GM11168 (cell line): Measurements from ENCODE around the gene MRPL40.

ENCODE experiments used
- in situ Hi-C: fragments of 300-500 bp; cut with MboI; formaldehyde crosslinking; loops from one replicate; pipeline ENCODE4 v1.12.0; 2022; ENCODE audit warnings: low sequenced_read_pairs; ENCODE audit not compliant: unreplicated experiment

MRPL40 gene

GRCh38 chr22:19406281-19406811 lies 26.0 kb upstream of the MRPL40 start:
- in situ Hi-C loops = no loop called here

GRCh38 chr22:19406846-19407245 lies 25.5 kb upstream of the MRPL40 start:
- in situ Hi-C loops = no loop called here

DNA sequence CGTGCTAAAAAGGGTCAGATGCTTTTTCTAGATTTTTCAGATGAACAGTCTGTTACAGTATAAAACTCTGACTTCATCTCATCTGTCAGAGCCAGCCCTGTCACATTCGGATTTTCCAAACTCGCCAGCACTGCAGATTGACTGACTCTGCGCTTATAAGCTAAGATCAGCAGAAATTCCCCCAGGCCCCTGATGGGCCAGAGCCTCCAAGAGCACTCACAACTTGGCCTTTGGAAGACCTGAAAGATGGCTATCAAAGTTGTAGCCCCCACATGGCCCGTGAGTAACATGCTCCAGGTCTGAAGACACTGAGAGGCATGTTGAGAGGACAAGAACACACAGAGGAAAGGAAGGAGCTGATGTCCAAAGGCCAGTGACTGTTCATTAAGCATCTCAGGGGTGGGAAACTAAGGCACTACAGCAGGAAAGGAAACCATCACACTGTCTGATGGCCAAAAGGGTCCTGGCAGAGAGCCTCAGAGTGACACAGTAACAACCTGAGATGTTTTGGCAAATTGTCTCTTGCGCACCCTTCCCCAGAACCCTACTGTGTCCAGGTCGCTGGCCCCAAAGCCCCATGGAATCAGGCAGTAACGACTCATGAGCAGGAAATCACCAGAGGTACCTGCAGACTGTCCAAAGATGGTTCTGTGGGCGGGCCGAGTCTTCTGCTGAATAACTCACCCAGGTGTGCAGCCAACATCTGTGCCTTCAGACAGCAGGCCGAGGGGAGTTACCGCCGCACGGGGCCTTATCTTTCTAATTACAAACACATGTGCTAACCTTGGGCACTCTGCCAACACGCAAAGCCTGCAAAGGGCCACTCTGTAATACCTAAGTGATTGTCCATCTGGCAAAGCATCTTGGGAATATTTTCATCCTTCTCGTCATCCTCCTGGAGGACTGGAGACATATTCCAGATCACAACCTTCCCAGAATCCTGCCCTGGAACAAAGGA lies 24.4 kb upstream of the MRPL40 start:
- in situ Hi-C loops = no loop called here

DNA sequence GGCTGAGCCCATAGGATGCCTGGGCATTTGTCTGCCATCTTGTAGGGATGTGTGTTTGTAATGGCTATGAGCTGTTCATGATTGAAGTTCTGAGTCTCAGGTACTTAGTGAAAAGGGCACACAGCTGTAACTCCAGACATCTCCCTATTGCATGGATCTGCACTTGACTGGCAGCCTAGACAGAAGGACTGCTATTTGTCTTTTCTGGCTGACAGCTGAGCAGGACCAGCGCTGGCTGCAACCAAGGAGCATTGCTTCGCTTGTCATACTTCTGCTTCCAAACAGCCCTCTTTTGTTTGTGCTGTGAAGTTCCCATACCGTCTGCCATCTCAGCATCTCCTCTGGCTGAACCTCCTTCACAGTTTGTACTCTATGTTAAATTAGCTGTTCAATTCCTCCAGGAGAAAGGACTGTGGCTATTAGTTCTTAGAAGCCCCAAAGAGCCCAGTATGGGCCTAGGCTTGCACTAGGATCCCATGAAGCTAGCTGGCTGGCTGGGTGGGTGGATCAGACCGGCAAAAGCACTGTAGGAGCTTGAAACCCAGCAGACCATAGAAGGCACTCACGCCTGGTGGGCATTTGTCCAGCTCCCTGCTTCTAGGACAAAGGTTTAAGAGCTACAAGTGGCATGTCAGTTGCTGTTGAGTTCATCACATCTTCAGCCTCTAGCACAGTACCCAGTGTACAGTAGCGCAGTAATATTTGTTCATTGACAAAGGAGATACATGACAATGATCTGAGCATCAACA lies 21.2 kb upstream of the MRPL40 start:
- in situ Hi-C loops = no loop called here

- in situ Hi-C loops = no loop called here
Measured at GRCh38 chr22:19411690-19412045, 20.7 kb upstream of the MRPL40 start.

DNA sequence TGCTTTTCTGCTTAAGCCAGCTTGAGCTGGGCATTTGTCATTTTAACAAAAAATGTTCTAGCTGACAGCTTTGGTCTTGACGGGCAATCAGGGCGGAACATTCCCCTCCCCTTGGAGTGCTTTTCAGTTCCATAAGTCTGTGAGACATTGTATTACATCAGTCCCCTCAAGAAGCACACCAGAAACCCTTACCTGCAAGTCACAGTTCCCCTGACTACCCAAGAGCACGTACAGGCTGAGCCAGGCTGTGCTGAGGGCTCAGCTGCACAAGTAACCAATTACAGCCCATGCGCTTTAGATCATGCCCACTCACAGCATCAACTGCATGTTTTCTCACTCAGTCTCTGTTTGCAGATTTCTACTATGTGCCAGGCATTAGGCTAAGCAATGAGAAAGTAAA lies 19.9 kb upstream of the MRPL40 start:
- in situ Hi-C loops = no loop called here

GRCh38 chr22:19412923-19413322 lies 19.4 kb upstream of the MRPL40 start:
- in situ Hi-C loops = no loop called here

GRCh38 chr22:19419086-19419463 lies 13.3 kb upstream of the MRPL40 start:
- in situ Hi-C loops = no loop called here

DNA sequence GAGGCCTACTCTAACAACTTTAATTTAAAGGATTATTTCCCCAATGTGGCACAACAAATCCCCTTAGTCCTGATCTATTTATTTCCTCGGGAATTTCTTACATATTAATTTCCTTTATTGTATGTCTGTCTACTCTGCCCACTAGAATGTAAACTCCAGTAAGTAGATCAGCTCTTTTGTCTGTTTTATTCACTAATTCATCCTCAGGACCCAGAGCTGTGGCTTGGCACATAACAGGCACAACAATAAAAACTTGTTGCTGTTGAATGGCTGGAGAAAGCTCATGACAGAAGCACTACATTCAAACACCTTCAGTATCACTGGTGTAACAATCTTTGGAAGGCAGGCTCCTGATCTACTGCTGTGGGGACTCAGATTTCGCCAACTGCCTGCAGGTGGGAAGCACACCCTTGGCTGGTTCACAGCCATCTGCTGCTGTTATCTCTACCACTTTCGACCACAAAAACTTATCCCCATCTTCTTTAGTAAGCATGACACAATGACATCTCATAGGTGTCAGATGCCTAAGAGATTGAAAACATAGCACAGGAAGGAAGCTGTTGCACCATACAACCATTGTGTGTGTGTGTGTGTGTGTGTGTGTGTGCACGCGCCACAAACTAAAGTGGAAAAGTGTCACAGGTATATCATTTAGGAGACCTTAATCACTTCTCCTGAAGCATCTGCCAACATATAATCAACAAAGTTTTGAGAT lies 12.7 kb upstream of the MRPL40 start:
- in situ Hi-C loops = no loop called here

- in situ Hi-C loops = no loop called here
Measured at GRCh38 chr22:19420321-19420720, 12.0 kb upstream of the MRPL40 start.

DNA sequence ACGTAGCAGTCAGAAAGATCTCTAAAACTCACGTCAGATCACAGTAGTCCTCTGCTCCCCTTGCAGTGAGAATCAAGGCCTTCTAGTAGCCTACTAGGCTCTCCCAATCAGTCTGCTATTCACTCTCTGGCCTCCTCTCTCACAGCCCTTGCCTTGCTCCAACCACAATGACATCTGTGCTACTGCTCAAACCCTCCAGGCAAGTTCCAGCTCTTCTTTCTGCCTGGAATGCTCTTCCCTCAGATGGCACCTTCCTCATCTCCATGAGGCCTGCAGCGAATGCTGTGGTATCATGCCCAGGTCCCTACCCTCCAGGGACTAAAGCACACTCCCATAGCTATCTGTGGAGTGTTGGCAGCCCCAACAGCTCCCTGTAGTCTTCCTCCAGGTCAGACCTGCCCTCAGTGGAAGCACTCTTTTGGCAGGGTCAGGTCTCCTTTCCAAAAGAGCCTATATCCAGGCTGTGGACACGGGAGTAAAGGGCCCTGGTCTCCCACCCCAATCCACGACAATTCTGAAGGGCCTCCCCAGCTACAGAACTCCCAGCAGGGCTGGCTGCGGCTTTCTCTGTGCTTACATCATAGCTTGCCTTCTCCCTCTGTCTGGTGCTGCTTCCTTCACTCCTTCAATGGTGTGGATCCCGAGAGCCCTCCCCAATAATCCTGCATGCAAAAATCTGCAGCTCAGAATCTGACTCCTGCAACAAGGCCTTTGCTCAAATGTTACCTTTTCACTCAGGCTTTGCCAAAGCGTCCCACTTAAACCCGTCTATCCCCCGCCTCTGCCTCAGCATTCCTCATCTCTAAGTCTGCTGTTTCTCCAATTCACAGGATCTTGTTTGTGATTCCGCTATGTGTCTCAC lies 9.7 kb upstream of the MRPL40 start:
- in situ Hi-C loops = no loop called here

- in situ Hi-C loops = no loop called here
Measured at GRCh38 chr22:19424186-19424500, 8.2 kb upstream of the MRPL40 start.

DNA sequence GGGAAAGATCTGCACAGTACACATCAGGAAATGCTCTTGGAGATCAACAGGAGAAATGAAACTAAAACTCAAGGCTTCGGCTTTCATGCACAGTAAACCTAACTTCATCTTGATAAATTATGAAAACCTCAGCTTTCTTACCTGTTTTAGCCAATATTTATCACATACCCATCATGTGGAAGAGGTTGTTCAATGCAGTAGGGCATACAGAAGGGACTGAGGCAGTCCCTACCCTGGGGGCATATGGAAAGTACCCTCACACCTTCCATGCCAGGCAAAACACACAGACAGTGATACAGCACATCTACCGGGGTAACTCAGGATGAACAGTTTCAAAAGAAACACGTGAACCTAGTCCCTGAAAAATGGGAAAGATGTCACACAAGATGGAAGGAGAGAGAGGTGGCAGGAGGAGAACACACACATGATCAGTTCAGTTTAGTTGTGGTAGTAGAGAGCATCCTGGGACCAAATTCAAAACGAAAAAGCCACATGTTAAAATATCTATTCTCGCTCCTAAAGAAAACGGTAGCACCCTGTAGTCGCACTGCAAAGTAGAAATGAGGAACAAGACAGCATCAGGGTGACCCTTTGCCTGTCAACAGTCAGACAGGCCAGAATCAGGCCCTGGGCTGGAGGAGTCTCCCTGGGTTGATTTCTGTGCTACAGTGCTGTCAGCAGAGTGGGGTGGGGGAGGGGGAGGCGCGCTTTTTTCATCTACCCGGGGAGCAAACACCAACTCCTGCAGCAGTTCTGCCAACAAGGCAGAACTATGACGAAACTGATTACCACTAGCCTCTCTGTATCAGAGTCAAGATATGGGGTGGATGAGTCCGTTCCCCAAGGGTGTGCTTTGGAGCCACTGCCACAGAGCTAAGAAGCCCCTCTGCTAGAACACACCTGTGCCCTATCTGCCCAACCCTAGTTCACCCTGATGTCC lies 2.1 kb upstream of the MRPL40 start:
- in situ Hi-C loops = no loop called here

GRCh38 chr22:19430890-19431541 lies 1.3 kb upstream of the MRPL40 start:
- in situ Hi-C loops = no loop called here

- in situ Hi-C loops = no loop called here
Measured at GRCh38 chr22:19431649-19432132, 654 bp upstream of the MRPL40 start, which contains the start of gene HIRA. Gene HIRA (minus strand): TSS chr22:19431733. CDS start chr22:19431476, 257 bp downstream.

DNA sequence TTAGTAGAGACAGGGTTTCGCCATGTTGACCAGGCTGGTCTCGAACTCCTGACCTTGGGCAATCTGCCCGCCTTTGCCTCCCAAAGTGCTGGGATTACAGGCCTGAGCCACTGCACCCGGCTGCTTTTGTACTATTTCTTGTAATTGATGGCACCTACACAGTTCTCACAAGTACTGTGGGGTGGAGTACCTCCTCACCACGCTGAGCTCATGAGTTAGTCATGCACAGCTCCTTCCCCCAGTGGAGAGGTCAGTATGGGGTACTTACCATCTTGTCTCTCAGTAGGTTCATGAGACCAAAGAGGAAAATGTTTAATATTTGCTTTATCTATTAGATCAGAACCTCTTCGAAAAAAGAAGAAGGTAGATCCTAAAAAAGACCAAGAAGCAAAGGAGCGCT lies 2.1 kb downstream of the MRPL40 start:
- in situ Hi-C loops = no loop called here

DNA sequence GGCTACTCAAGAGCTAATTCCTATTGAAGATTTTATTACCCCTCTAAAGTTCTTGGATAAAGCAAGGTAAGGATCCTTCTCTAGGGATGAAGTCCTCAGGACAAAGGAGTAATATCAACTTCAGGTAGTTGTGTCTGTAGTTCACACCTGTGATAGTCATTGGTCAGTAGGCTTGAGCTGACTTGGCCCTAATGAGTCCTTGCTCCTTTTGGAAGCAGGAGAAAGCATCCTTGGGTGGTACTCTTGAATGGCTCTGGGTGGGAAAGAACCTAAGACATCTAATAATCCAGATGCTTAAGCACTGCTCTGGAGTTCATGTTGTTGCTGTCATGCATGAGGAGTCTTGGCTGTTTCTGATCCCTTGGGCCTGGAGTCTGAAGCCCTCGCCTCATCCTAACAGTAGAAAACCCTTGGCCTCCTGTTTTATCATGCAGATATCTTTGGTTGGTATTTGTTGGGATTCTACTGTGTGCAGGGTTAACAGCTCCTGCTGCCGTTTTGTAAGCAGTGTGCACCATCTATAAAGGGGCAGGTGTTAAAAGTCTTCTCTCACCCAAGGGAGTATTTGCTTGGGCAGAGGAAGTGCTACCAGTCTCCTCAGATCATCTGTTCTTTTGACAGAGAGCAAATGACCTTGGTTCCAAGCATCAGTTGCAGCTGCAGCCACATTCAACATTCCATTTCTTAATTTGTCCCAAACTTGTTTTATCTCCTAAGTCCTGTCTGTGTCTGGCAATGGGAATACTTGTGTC lies 2.7 kb downstream of the MRPL40 start:
- in situ Hi-C loops = no loop called here
